Liver (tissue), 9 donors: Measurements from ENCODE around the gene ASCC1. TPM values are rescaled to one million over a fixed set of nuclear protein-coding genes. Genes with fewer than 3 reads are reported as not detected.

Experiments used
- DNase-seq: peaks from one replicate; pipeline ENCODE4 v3.0.0-alpha.2; 2017; ENCODE audit warnings: low spot score
- H3K27ac ChIP-seq, 2 donors: one replicate each; pipeline ENCODE4 v1.7.0; 2013; ENCODE audit warnings: inconsistent platforms in 2 of 2, low read length in 2 of 2, control low read depth in 1 of 2, low read depth in 1 of 2, mild to moderate bottlenecking in 1 of 2
- H3K27me3 ChIP-seq, 4 donors: one replicate each; pipeline versions ENCODE4 v1.6.1 to v1.7.0; 2013; ENCODE audit warnings: low read length in 3 of 4, inconsistent platforms in 1 of 4, mild to moderate bottlenecking in 1 of 4, moderate library complexity in 1 of 4; ENCODE audit not compliant: control insufficient read depth in 4 of 4, insufficient read depth in 4 of 4
- H3K36me3 ChIP-seq, 4 donors: one replicate each; pipeline versions ENCODE4 v1.6.1 to v1.7.0; 2013; ENCODE audit warnings: low read length in 3 of 4, mild to moderate bottlenecking in 3 of 4, low read depth in 1 of 4, moderate library complexity in 1 of 4; ENCODE audit not compliant: control insufficient read depth in 4 of 4, insufficient read depth in 3 of 4
- H3K4me1 ChIP-seq, 4 donors: one replicate each; pipeline versions ENCODE4 v1.6.1 to v1.7.0; 2013; ENCODE audit warnings: low read length in 3 of 4, mild to moderate bottlenecking in 3 of 4, moderate library complexity in 1 of 4; ENCODE audit not compliant: control insufficient read depth in 4 of 4, insufficient read depth in 4 of 4
- H3K4me3 ChIP-seq, 3 donors: one replicate each; pipeline versions ENCODE4 v1.6.1 to v1.7.0; 2013; ENCODE audit warnings: low read length in 3 of 3, control low read depth in 1 of 3, low read depth in 1 of 3, mild to moderate bottlenecking in 1 of 3
- H3K9ac ChIP-seq, 2 donors: one replicate each; pipeline ENCODE4 v1.7.0; 2013; ENCODE audit warnings: low read length in 2 of 2, mild to moderate bottlenecking in 2 of 2, moderate library complexity in 2 of 2, control low read depth in 1 of 2, low read depth in 1 of 2
- H3K9me3 ChIP-seq, 4 donors: one replicate each; pipeline versions ENCODE4 v1.6.1 to v1.7.0; 2013; ENCODE audit warnings: low read length in 3 of 4; ENCODE audit not compliant: control insufficient read depth in 4 of 4
- CTCF ChIP-seq: fragments of 150-350 bp; IDR thresholded peaks from 2 replicates; pipeline ENCODE4 v1.5.1; 2017; ENCODE audit warnings: improper control_type of control experiment, low read depth, low read length; ENCODE audit not compliant: missing input control
- EGR1 ChIP-seq, 2 donors: IDR thresholded peaks; 2 replicates each; pipeline ENCODE4 v1.6.1; 2016 to 2018; ENCODE audit warnings: antibody characterized with exemption in 2 of 2, low read depth in 2 of 2
- FOXA1 ChIP-seq: IDR thresholded peaks from 2 replicates; pipeline ENCODE4 v1.6.1; 2016; ENCODE audit warnings: antibody characterized with exemption
- FOXA2 ChIP-seq: IDR thresholded peaks from 2 replicates; pipeline ENCODE4 v1.6.1; 2016; ENCODE audit warnings: antibody characterized with exemption
- GABPA ChIP-seq, 2 donors: IDR thresholded peaks in 1 of 2; conservative IDR thresholded peaks in 1 of 2; 2 replicates each; pipeline ENCODE4 v1.6.1; 2016; ENCODE audit warnings: antibody characterized with exemption in 2 of 2, mild to moderate bottlenecking in 1 of 2, moderate library complexity in 1 of 2
- HNF4A ChIP-seq, 2 donors: conservative IDR thresholded peaks; 2 replicates each; pipeline ENCODE4 v1.6.1; 2016; ENCODE audit warnings: antibody characterized with exemption in 2 of 2, mild to moderate bottlenecking in 2 of 2
- HNF4G ChIP-seq: IDR thresholded peaks from 2 replicates; pipeline ENCODE4 v1.6.1; 2016; ENCODE audit warnings: antibody characterized with exemption
- JUND ChIP-seq, 2 donors: IDR thresholded peaks; 2 replicates each; pipeline ENCODE4 v1.6.1; 2016; ENCODE audit warnings: antibody characterized with exemption in 2 of 2
- NR2F2 ChIP-seq: IDR thresholded peaks from 2 replicates; pipeline ENCODE4 v1.6.1; 2016; ENCODE audit warnings: antibody characterized with exemption
- RXRA ChIP-seq, 2 donors: IDR thresholded peaks; 2 replicates each; pipeline ENCODE4 v1.6.1; 2017 to 2018; ENCODE audit warnings: antibody characterized with exemption in 2 of 2, mild to moderate bottlenecking in 1 of 2
- SP1 ChIP-seq: IDR thresholded peaks from 2 replicates; pipeline ENCODE4 v1.6.1; 2018; ENCODE audit warnings: antibody characterized with exemption, mild to moderate bottlenecking
- TAF1 ChIP-seq: conservative IDR thresholded peaks from 2 replicates; pipeline ENCODE4 v1.6.1; 2016; ENCODE audit warnings: antibody characterized with exemption, mild to moderate bottlenecking
- YY1 ChIP-seq: IDR thresholded peaks from 2 replicates; pipeline ENCODE4 v1.6.1; 2016; ENCODE audit warnings: antibody characterized with exemption, mild to moderate bottlenecking
- ZBTB33 ChIP-seq: IDR thresholded peaks from 2 replicates; pipeline ENCODE4 v1.6.1; 2016; ENCODE audit warnings: antibody characterized with exemption
- WGBS: extraction: QIAGEN DNeasy Blood & Tissue Kit; methylation state at CpG from one replicate; pipeline ENCODE4 v1.1.7; 2013; 5-methylcytosine and 5-hydroxymethylcytosine counted together
- polyA plus RNA-seq, 2 donors: library from polyadenylated mRNA; stranded (reverse) in 1 of 2; unstranded in 1 of 2; fragments of 200-250 nt in 1 of 2; fragments of >200 nt in 1 of 2; fragmentation: Nextera tagmentation in 1 of 2; extraction: Ambion mirVana in 1 of 2; gene quantifications; one replicate each; pipeline versions ENCODE4 v1.2.1 to v1.2.3, GENCODE V29; 2013 to 2015
- total RNA-seq, 2 donors: library from RNA; depleted of rRNA; stranded (reverse); fragments of >200 nt; gene quantifications; one replicate each; pipeline ENCODE4 v1.2.3, GENCODE V29; 2014
- TF ChIP-seq, protein P1 (sequence below): IDR thresholded peaks from 2 replicates; pipeline ENCODE4 v1.6.1; 2016; ENCODE audit warnings: antibody characterized with exemption
- TF ChIP-seq, protein P2 (sequence below): IDR thresholded peaks from 2 replicates; pipeline ENCODE4 v1.6.1; 2016; ENCODE audit warnings: antibody characterized with exemption
- donor health status: healthy.
- donor health status: healthy.
- donor health status: healthy.
- donor health status: healthy.
- donor health status: healthy.

Gene ASCC1
- total and polyA plus RNA-seq, 4 donors: 6.9 to 13.9 (median 10.2) TPM

DNA sequence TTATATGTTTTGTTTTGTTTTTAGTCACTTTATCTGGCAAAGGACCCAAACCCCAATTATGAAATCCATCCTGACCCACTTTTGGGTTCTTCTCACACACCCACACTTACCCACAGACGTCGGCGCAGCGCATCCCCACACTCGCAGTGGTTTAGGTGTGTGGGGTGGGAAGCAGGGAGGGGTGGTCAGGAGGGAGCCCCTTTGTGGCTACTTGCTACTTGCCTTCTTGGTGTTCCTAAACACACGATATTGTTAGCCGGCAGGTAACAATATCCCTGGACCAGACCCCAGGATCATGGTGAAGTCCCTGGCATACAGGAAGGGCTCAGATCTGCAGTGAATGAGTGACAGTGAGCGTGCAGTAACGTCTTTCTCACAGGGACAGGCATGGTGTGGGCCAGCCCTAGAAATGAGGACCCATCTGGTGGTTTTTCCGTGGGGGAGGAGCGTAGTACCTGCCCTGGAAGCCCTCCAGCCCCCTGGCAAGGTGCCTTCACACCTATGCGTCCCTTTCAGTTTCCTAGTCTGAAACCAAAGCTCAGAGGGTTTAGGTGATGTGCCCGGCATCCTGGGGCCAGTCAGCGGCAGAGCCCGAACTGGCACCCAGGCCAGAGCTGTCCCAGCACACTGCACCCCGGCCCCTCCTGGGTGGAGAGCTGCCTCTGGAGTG, 132.2 kb downstream of the ASCC1 start:
- 91% methylated on average over 16 of the region's 16 CpGs for WGBS
- H3K4me1 ChIP-seq: peaks cover 5 to 20% (median 10%) of the 10 kb centered on the region in 4 donors

GRCh38 chr10:72082856-72083789, 133.0 kb downstream of the ASCC1 start:
- no peak for DNase-seq
- Histone ChIP-seq H3K9ac (no peak overlapping the region), H3K4me1 (peaks cover 4 to 14% (median 7%) of the 10 kb centered on the region in 4 donors), H3K27me3 (no peaks in the 10 kb centered on the region), H3K27ac (no peak overlapping the region), H3K36me3 (no peaks in the 10 kb centered on the region), H3K4me3 (no peak overlapping the region), H3K9me3 (no peaks in the 10 kb centered on the region)
- 95% methylated on average over 6 of the region's 6 CpGs for WGBS
- TF ChIP-seq HNF4G (no peak), CTCF (no peak), FOXA2 (no peak), NR2F2 (no peak), JUND (IDR thresholded peaks at IDR 0.05) (no peak), YY1 (no peak), GABPA (IDR thresholded peaks at IDR 0.05 in 1 of 2, conservative IDR thresholded peaks at IDR 0.05 in 1 of 2) (no peak), SP1 (no peak), ZBTB33 (no peak), FOXA1 (no peak), RXRA (IDR thresholded peaks at IDR 0.05) (no peak), HNF4A (conservative IDR thresholded peaks at IDR 0.05) (no peak)
- TF ChIP-seq, protein P1, sequence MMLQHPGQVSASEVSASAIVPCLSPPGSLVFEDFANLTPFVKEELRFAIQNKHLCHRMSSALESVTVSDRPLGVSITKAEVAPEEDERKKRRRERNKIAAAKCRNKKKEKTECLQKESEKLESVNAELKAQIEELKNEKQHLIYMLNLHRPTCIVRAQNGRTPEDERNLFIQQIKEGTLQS: no peak

More for the DNA sequence above, 132.2 kb downstream of the ASCC1 start:
- Histone ChIP-seq H3K27ac (no peak overlapping the region), H3K36me3 (no peaks in the 10 kb centered on the region), H3K27me3 (peaks cover 0 to 4% (median under 1%) of the 10 kb centered on the region in 4 donors), H3K9me3 (no peaks in the 10 kb centered on the region), H3K4me3 (no peak overlapping the region), H3K9ac (no peak overlapping the region)
- DNase-seq: no peak
- TF ChIP-seq CTCF: no peak
- TF ChIP-seq HNF4G: no peak
- TF ChIP-seq SP1: no peak
- TF ChIP-seq, protein P2, sequence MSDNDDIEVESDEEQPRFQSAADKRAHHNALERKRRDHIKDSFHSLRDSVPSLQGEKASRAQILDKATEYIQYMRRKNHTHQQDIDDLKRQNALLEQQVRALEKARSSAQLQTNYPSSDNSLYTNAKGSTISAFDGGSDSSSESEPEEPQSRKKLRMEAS: no peak
- no peak for TF ChIP-seq GABPA (IDR thresholded peaks at IDR 0.05 in 1 of 2, conservative IDR thresholded peaks at IDR 0.05 in 1 of 2)
- no peak for TF ChIP-seq YY1
- TF ChIP-seq FOXA1: no peak
- TF ChIP-seq TAF1: no peak
- TF ChIP-seq HNF4A (conservative IDR thresholded peaks at IDR 0.05): no peak
- TF ChIP-seq NR2F2: no peak
- no peak for TF ChIP-seq EGR1 (IDR thresholded peaks at IDR 0.05; ENCODE audit: low read depth in 2 of 2)
- TF ChIP-seq JUND (IDR thresholded peaks at IDR 0.05): no peak
